ENCODE data around the gene DPP6.

DNA sequence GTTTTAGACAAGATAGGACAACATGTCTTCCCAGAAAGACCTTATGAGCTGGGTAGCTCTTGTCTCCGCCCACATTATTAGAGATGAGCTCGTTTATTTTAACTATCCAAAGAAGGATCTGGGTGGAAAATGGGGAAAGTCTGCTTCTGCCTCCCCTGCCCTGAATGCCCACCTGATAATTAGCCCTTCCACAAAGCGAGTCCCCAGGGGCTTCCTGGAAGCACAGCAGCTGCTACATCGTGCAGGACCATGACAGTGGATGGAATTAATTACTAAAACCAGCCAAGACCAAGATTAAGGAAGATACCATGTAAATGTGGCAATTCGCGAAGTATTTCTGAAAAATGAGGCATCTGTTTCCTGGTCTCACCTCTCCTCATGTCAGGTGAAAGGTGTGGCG is 576.4 kb downstream of the DPP6 start:
- TF ChIP-seq, protein P1, sequence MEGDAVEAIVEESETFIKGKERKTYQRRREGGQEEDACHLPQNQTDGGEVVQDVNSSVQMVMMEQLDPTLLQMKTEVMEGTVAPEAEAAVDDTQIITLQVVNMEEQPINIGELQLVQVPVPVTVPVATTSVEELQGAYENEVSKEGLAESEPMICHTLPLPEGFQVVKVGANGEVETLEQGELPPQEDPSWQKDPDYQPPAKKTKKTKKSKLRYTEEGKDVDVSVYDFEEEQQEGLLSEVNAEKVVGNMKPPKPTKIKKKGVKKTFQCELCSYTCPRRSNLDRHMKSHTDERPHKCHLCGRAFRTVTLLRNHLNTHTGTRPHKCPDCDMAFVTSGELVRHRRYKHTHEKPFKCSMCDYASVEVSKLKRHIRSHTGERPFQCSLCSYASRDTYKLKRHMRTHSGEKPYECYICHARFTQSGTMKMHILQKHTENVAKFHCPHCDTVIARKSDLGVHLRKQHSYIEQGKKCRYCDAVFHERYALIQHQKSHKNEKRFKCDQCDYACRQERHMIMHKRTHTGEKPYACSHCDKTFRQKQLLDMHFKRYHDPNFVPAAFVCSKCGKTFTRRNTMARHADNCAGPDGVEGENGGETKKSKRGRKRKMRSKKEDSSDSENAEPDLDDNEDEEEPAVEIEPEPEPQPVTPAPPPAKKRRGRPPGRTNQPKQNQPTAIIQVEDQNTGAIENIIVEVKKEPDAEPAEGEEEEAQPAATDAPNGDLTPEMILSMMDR (IDR thresholded peaks at IDR 0.05): no peak
- no peak for TF ChIP-seq POLR2A (IDR thresholded peaks at IDR 0.05)

Measured in tibial nerve (tissue), 3 donors.